ENCODE measurements around the gene FFAR1.

FFAR1 gene

DNA sequence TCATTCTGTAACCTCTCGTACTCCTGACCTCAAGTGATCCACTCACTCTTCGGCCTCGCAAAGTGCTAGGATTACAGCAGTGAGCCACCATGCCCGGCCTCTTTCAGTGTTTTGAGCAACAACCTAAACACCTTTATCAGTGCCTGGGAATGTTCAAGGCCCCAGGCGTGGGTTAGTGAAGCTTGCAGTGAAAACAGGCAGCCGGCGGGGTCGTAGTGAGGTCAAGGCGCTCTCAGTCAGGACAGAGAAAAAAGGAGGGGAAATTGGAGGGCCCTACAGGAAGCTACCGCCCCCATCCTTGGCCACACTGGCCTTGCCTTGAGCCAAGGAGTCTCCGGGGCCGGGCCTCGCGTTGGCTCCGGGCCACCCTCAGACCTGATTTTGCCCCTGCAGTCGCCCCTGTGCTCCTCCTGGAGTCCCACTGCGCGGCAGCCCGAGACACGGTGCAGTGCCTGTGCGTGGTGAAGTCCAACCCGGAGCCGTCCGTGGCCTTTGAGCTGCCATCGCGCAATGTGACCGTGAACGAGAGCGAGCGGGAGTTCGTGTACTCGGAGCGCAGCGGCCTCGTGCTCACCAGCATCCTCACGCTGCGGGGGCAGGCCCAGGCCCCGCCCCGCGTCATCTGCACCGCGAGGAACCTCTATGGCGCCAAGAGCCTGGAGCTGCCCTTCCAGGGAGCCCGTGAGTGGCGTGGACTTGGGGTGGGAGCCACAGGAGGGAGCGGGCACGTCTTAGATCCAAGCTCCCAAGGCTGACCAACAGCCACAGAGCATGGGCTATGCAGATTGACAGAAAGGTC lies 38.0 kb upstream of the FFAR1 start:
- CTCF ChIA-PET, result interaction anchor here (1.1 kb wide), 2 partner anchors 24 to 42 kb away, joined by 3 to 4 read pairs; no protein-coding TSS in a partner anchor
- Histone ChIP-seq H3K27me3 (replicated peaks in 2 of 5; ENCODE audit: control insufficient read depth in 4 of 5, insufficient read depth in 5 of 5, low read length in 4 of 5) (no peaks in the 10 kb centered on the region), H3K27ac (ENCODE audit: insufficient read depth in 1 of 2, low read depth in 1 of 2, low read length in 2 of 2, poor library complexity in 1 of 2, severe bottlenecking in 2 of 2) (no peak overlapping the region), H3K4me1 (ENCODE audit: control extremely low read depth in 1 of 4, control insufficient read depth in 4 of 4, insufficient read depth in 4 of 4, low read length in 3 of 4) (peaks cover 0 to 66% (median 35%) of the 10 kb centered on the region in 4 experiments), H3K36me3 (ENCODE audit: control insufficient read depth in 4 of 4, insufficient read depth in 4 of 4, low read length in 3 of 4) (no peaks in the 10 kb centered on the region), H3K9me3 (ENCODE audit: control extremely low read depth in 1 of 5, control insufficient read depth in 4 of 5, insufficient read depth in 2 of 5, low read depth in 1 of 5, low read length in 4 of 5) (no peaks in the 10 kb centered on the region), H3K4me3 (ENCODE audit: control insufficient read depth in 1 of 7, extremely low read depth in 1 of 7, insufficient read depth in 4 of 7, low read depth in 2 of 7, low read length in 6 of 7) (no peak overlapping the region)
- DNase-seq, result no peak
- 82% methylated on average over 45 of the region's 47 CpGs for WGBS (ENCODE audit: insufficient coverage)
- POLR2A ChIA-PET, result interaction anchor here (0.6 kb wide), 1 partner anchor 142 kb away, joined by 3 read pairs; no protein-coding TSS in a partner anchor

- peak in 2 of 3 donors; percentile 58 to 68 for DNase-seq
- no peak overlapping the region for H3K27ac ChIP-seq (ENCODE audit: insufficient read depth in 1 of 2, low read depth in 1 of 2, low read length in 2 of 2, poor library complexity in 1 of 2, severe bottlenecking in 2 of 2)
- ChIA-PET POLR2A (interaction anchor here (0.6 kb wide), 1 partner anchor 142 kb away, joined by 3 read pairs; no protein-coding TSS in a partner anchor), CTCF (no interaction called here)
- H3K27me3 ChIP-seq (replicated peaks in 2 of 5; ENCODE audit: control insufficient read depth in 4 of 5, insufficient read depth in 5 of 5, low read length in 4 of 5), result no peaks in the 10 kb centered on the region
- 75% methylated on average over 10 of the region's 12 CpGs for WGBS (ENCODE audit: insufficient coverage)
- H3K4me3 ChIP-seq (ENCODE audit: control insufficient read depth in 1 of 7, extremely low read depth in 1 of 7, insufficient read depth in 4 of 7, low read depth in 2 of 7, low read length in 6 of 7), result no peak overlapping the region
- H3K4me1 ChIP-seq (ENCODE audit: control extremely low read depth in 1 of 4, control insufficient read depth in 4 of 4, insufficient read depth in 4 of 4, low read length in 3 of 4), result peaks cover 0 to 61% (median 35%) of the 10 kb centered on the region in 4 experiments
- no peaks in the 10 kb centered on the region for H3K9me3 ChIP-seq (ENCODE audit: control extremely low read depth in 1 of 5, control insufficient read depth in 4 of 5, insufficient read depth in 2 of 5, low read depth in 1 of 5, low read length in 4 of 5)
- H3K36me3 ChIP-seq (ENCODE audit: control insufficient read depth in 4 of 4, insufficient read depth in 4 of 4, low read length in 3 of 4), result no peaks in the 10 kb centered on the region
These were observed 37.4 kb upstream of the FFAR1 start for GRCh38 chr19:35310331-35310730.

DNA sequence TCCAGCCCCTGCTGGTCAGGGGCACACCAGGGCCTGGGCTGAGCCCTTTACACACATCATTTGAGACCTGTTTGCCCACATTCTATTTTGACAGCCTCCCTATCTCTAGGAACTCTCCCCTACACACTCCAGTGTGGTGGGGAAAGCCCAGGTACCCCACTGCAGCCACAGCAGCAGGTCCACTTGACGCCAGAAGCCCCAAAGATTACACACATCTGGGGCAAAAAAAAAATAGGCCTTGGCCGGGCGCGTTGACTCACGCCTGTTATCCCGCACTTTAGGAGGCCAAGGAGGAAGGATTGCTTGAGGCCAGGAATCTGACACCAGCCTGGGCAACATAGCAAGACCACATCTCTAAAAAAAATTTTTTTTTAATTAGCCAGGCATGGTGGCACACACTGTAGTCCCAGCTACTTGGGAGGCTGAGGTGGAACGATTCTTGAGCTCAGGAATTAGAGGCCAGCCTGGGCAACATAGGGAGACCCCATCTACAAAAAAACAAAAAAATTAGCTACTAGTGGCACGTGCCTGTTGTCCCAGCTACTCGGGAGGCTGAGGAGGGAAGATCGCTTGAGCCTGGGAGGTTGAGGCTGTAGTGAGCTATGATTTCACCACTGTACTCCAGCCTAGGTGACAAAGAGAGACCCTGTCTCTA lies 36.8 kb upstream of the FFAR1 start:
- H3K9me3 ChIP-seq (ENCODE audit: control extremely low read depth in 1 of 5, control insufficient read depth in 4 of 5, insufficient read depth in 2 of 5, low read depth in 1 of 5, low read length in 4 of 5), result no peaks in the 10 kb centered on the region
- CTCF ChIA-PET, result interaction anchor here (0.6 to 1.0 kb wide), 3 partner anchors 17 to 37 kb away, joined by 3 to 4 read pairs (median 3); no protein-coding TSS in a partner anchor
- POLR2A ChIA-PET, result no interaction called here
- peaks cover 0 to 60% (median 32%) of the 10 kb centered on the region in 4 experiments for H3K4me1 ChIP-seq (ENCODE audit: control extremely low read depth in 1 of 4, control insufficient read depth in 4 of 4, insufficient read depth in 4 of 4, low read length in 3 of 4)
- WGBS (ENCODE audit: insufficient coverage), result 98% methylated on average over 8 of the region's 10 CpGs
- no peak for DNase-seq
- H3K36me3 ChIP-seq (ENCODE audit: control insufficient read depth in 4 of 4, insufficient read depth in 4 of 4, low read length in 3 of 4), result no peaks in the 10 kb centered on the region
- H3K4me3 ChIP-seq (ENCODE audit: control insufficient read depth in 1 of 7, extremely low read depth in 1 of 7, insufficient read depth in 4 of 7, low read depth in 2 of 7, low read length in 6 of 7), result no peak overlapping the region
- H3K27ac ChIP-seq (ENCODE audit: insufficient read depth in 1 of 2, low read depth in 1 of 2, low read length in 2 of 2, poor library complexity in 1 of 2, severe bottlenecking in 2 of 2), result no peak overlapping the region
- no peaks in the 10 kb centered on the region for H3K27me3 ChIP-seq (replicated peaks in 2 of 5; ENCODE audit: control insufficient read depth in 4 of 5, insufficient read depth in 5 of 5, low read length in 4 of 5)

GRCh38 chr19:35311901-35312665 lies 35.6 kb upstream of the FFAR1 start:
- Histone ChIP-seq H3K9me3 (ENCODE audit: control extremely low read depth in 1 of 5, control insufficient read depth in 4 of 5, insufficient read depth in 2 of 5, low read depth in 1 of 5, low read length in 4 of 5) (no peaks in the 10 kb centered on the region), H3K4me3 (ENCODE audit: control insufficient read depth in 1 of 7, extremely low read depth in 1 of 7, insufficient read depth in 4 of 7, low read depth in 2 of 7, low read length in 6 of 7) (no peak overlapping the region), H3K27ac (ENCODE audit: insufficient read depth in 1 of 2, low read depth in 1 of 2, low read length in 2 of 2, poor library complexity in 1 of 2, severe bottlenecking in 2 of 2) (no peak overlapping the region), H3K4me1 (ENCODE audit: control extremely low read depth in 1 of 4, control insufficient read depth in 4 of 4, insufficient read depth in 4 of 4, low read length in 3 of 4) (peaks cover 0 to 50% (median 25%) of the 10 kb centered on the region in 4 experiments), H3K36me3 (ENCODE audit: control insufficient read depth in 4 of 4, insufficient read depth in 4 of 4, low read length in 3 of 4) (no peaks in the 10 kb centered on the region), H3K27me3 (replicated peaks in 2 of 5; ENCODE audit: control insufficient read depth in 4 of 5, insufficient read depth in 5 of 5, low read length in 4 of 5) (no peaks in the 10 kb centered on the region)
- ChIA-PET CTCF (interaction anchor here (1.0 to 1.5 kb wide), 2 partner anchors 46 to 199 kb away, joined by 3 read pairs; partner anchors contain the start of gene FFAR3), POLR2A (interaction anchor here (1.1 kb wide), 1 partner anchor 40 kb away, joined by 3 read pairs; no protein-coding TSS in a partner anchor)
- DNase-seq, result no peak
- 97% methylated on average over 17 of the region's 21 CpGs for WGBS (ENCODE audit: insufficient coverage)

DNA sequence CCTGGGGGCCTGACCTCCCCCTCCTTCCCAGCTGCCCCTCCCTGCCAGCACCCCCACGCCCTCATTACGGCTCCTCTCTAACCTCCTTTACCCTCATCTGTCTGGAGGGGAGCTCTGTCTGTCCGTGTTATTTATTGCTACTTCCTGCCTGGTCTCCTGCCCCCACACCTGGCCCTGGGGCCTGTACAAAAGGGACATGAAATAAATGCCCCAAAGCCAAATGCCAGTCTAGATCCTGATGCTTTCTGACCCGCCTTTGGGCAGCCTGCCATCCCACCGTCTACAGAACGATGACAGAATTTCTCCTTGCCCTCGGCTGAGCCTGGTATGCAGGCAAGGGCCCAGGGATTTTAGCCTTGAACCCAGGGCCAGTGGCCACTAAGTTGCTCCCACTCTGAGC lies 34.1 kb upstream of the FFAR1 start:
- Histone ChIP-seq H3K36me3 (ENCODE audit: control insufficient read depth in 4 of 4, insufficient read depth in 4 of 4, low read length in 3 of 4) (no peaks in the 10 kb centered on the region), H3K9me3 (ENCODE audit: control extremely low read depth in 1 of 5, control insufficient read depth in 4 of 5, insufficient read depth in 2 of 5, low read depth in 1 of 5, low read length in 4 of 5) (no peaks in the 10 kb centered on the region), H3K27me3 (replicated peaks in 2 of 5; ENCODE audit: control insufficient read depth in 4 of 5, insufficient read depth in 5 of 5, low read length in 4 of 5) (no peaks in the 10 kb centered on the region), H3K4me3 (ENCODE audit: control insufficient read depth in 1 of 7, extremely low read depth in 1 of 7, insufficient read depth in 4 of 7, low read depth in 2 of 7, low read length in 6 of 7) (no peak overlapping the region), H3K4me1 (ENCODE audit: control extremely low read depth in 1 of 4, control insufficient read depth in 4 of 4, insufficient read depth in 4 of 4, low read length in 3 of 4) (peaks cover 3 to 54% (median 30%) of the 10 kb centered on the region in 4 experiments), H3K27ac (ENCODE audit: insufficient read depth in 1 of 2, low read depth in 1 of 2, low read length in 2 of 2, poor library complexity in 1 of 2, severe bottlenecking in 2 of 2) (no peak overlapping the region)
- CTCF ChIA-PET, result interaction anchor here (0.6 to 2.2 kb wide), 8 partner anchors 9 to 44 kb away, joined by 3 to 11 read pairs (median 4); partner anchors contain the start of gene FFAR3
- POLR2A ChIA-PET, result no interaction called here
- 10% methylated on average over 7 of the region's 7 CpGs for WGBS (ENCODE audit: insufficient coverage)
- DNase-seq, result peak in 2 of 3 donors; percentile 44 to 48

GRCh38 chr19:35314031-35314430 lies 33.7 kb upstream of the FFAR1 start:
- peaks cover 3 to 58% (median 34%) of the 10 kb centered on the region in 4 experiments for H3K4me1 ChIP-seq (ENCODE audit: control extremely low read depth in 1 of 4, control insufficient read depth in 4 of 4, insufficient read depth in 4 of 4, low read length in 3 of 4)
- ChIA-PET CTCF (interaction anchor here (0.9 to 2.2 kb wide), 7 partner anchors 9 to 44 kb away, joined by 3 to 11 read pairs (median 4); partner anchors contain the start of gene FFAR3), POLR2A (no interaction called here)

More at GRCh38 chr19:35314031-35314430, 33.7 kb upstream of the FFAR1 start:
- Histone ChIP-seq H3K36me3 (ENCODE audit: control insufficient read depth in 4 of 4, insufficient read depth in 4 of 4, low read length in 3 of 4) (no peaks in the 10 kb centered on the region), H3K9me3 (ENCODE audit: control extremely low read depth in 1 of 5, control insufficient read depth in 4 of 5, insufficient read depth in 2 of 5, low read depth in 1 of 5, low read length in 4 of 5) (no peaks in the 10 kb centered on the region), H3K4me3 (ENCODE audit: control insufficient read depth in 1 of 7, extremely low read depth in 1 of 7, insufficient read depth in 4 of 7, low read depth in 2 of 7, low read length in 6 of 7) (no peak overlapping the region), H3K27ac (ENCODE audit: insufficient read depth in 1 of 2, low read depth in 1 of 2, low read length in 2 of 2, poor library complexity in 1 of 2, severe bottlenecking in 2 of 2) (no peak overlapping the region), H3K27me3 (replicated peaks in 2 of 5; ENCODE audit: control insufficient read depth in 4 of 5, insufficient read depth in 5 of 5, low read length in 4 of 5) (no peaks in the 10 kb centered on the region)
- no peak for DNase-seq
- 86% methylated on average over 8 of the region's 8 CpGs for WGBS (ENCODE audit: insufficient coverage)
